ENCODE results near the gene MEST.
"Not testable (repeated sequence)": the region's sequence is repeated elsewhere in the genome, so short reads cannot be mapped to it uniquely, and the experiment has no call there.

MEST gene

GRCh38 chr7:130486114-130486953 is 5.6 kb upstream of the MEST start:
- peak; percentile 63 for DNase-seq

- DNase-seq, result no peak
Observed at GRCh38 chr7:130486954-130487436, 4.9 kb upstream of the MEST start.

DNA sequence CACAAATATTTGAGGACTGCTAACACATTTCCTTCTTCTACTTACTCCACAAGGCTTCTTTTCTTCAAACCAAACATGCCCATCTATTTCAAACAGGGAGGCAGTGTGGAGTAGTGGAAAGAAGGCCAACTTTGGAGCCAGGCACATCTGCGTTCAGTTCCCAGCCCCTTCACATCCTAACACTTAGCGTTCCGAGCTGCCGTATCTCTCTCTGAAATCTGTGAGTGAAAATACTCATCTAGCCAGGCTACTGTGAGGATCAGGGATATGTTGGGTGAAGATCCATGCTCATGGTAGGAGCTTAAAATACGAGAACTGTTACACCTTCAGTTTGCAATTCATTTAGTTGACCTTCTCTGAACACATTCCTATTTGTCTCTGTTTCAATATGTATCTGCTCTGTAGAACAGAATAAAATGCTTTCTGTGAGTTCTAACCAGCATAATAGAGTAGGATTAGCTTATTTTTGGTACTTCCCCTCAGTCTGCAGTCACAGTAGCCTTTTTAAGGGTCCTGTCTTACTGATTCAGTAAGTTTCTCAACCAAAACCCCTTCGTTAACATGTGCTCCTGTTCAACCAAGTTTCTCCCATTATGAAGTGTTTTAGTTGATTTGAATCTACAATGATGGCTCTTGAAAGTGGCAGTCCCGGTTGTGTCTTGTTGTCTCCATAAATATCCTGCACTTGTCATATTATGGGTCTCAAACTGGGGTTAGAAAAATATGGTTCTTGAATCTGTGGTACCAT is 3.3 kb upstream of the MEST start:
- no peak for DNase-seq

DNA sequence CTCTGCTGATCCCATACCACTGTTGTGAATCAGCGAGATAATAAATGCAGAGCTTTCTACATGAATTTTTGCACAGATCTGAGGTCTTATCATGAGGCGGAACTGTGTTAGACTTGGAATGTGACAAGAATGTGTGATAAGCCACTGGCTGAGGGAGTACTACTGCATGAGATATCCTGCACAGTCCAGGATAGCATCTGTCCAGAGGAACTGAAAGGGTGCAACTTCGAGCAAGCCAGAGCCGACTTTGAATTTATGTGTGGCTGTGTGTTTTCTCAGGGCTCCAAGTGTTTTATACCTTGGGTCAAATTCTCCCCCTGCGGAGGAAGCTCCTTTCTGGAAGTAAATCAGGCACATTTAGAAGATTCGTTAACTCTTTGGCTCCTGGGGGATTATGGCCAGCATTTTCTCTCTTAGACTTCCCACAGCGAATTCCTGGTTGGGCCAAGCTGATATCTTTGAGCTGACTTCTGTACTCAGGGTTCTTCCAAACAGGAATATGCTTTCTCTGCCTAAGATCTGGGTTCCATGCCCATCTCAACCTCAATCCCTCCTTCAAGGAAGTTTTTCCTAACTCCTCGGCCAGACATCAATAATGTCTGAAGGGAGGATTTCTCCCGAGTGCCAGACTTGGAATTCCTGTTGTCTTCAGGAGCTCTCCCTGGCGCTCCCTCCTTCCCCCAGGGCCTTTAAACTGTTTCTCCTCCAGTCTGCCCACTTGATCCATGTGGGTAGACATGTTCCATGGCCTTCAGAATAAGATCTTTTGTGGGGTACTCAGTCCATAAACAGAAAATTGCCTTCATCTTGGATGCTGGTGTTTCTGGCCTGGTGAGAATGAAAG is 2.5 kb upstream of the MEST start:
- no peak for DNase-seq

GRCh38 chr7:130490311-130490791 is 1.5 kb upstream of the MEST start:
- DNase-seq, result no peak

DNA sequence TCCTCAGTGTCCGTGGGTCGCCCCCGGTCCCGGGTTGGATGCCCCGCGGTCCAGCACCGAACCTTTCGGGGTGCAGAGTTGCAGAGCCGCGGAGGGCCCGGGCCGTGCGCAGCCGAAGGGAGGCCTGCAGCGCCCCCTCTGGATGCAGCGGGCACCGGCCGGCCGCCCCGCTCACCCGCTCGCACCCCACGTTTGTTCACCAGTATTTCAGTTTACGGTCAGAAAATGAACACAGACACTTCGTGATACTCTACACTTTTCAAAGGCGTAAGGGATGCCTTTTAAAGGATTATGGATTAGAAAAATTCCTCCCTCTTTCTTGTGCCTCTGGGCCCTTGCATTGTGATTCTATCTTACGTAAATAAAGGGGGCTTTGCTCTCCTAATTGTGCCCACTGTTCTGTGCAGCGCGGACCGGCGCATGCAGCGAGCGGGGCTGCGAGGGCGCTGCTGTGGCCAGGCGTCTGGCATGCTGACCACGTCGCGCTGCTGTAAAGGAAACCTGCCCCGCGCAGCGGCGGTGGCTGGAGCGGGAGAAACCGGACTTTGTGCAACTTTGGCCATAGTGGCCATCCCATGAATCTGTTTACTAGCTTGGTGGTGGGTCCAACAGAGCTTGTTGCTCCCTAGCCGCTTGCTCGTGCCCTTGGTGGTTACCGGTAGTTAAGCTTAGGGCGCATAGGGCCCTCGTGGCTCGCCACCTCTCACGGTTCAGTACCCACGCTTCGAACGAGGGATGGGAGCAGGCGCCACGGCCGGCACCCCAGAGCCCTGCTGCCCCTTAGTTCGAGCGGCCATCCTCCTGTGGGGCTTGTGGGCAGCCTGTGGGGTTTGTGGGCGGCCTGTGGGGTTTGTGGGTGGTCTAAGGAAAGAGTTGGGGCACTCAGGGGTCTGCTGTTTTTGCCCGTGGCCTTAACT is 739 bp upstream of the MEST start:
- DNase-seq, result peak; percentile 22

DNA sequence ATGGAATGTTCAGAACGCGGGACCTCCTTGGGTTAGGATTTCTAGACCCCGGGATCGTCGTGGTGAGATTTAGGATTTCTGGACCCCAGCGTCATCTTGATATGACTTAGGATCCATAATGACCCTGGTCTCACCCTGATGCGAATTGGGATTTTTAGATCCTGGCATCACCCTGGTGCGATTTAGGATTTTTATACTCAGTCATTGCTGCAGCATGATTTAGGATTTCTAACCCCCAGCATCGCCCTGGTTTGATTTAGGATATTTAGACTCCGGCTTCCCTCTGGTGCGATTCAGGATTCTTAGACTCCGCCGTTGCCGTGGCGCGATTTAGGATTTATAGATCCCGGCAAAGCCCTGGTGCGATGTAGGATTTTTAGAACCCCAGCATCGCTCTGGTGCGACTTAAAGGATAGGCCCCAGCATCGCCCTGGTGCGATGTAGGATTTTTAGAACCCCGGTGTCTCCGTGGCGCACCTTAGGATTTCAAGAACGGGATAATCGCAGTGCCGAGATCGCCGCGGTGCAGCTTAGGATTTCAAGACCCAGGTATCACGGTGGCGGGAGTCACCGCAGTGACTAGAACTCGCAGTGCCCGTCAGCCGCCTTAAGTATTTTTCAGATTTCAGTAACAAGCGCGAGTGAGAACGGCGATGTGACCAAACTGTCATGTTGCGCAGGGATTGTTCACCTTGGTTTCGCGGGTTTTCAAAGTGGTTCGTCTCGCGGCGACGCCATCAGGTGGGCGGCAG is 814 bp downstream of the MEST start:
- DNase-seq, result no peak

DNA sequence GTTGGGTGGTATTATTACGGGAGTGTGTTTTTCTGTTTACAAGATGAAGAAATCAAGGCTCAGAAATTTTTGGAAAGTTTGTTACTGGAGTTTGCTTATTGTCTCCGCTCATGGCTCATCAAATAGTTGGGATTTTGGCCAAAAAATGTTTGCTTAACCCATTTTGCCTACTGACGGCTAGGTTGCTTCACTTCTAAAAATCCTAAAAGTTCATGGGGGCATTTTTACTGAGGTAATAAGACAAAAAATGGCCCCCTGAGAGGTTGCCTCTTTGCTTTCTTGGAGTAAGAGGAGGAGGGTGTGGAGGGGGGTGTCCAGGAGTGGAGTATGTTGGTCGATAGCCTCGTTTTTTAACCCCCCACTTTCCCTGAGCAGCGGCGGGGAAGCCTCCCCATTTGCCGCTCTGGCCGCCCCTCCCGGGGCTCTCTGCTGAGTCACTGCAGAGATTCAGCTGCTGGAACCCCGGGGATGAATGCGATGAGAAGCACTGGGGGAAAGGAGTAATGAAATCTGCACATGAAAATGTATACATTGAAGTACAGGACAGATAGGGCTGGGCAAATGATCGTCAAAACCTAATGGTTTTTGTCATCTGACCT is 1.5 kb downstream of the MEST start:
- no peak for DNase-seq

GRCh38 chr7:130494431-130494858 is 2.6 kb downstream of the MEST start:
- no peak for DNase-seq

- no peak for DNase-seq
Observed at GRCh38 chr7:130500463-130500862, 8.6 kb downstream of the MEST start.

DNA sequence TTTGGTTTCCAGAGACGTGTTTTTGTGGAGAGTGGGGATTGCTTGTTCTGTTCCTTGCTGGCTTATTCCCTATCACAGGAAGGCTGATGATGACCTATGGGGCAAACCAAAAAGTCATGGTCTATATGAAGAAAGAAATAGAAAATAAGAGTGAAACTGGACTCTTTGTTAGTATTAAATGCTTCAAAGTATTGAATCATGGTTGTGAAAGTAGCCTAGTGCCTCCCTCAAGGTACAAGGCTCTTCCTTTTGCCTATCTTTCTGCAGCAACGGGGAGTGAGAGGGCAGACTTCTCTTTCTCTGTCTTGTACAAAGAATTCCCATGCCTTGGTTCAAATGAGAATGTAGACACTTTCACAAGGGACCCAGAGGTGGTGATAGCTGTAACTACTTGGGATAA is 9.0 kb downstream of the MEST start:
- no peak for DNase-seq

- no peak for DNase-seq
Observed at GRCh38 chr7:130505753-130506152, 13.9 kb downstream of the MEST start.

GRCh38 chr7:130506358-130506757 is 14.5 kb downstream of the MEST start:
- DNase-seq, result no peak

GRCh38 chr7:130512038-130512437 is 20.2 kb downstream of the MEST start:
- not testable (repeated sequence) for DNase-seq

- DNase-seq, result no peak
Observed at GRCh38 chr7:130513447-130513846, 21.6 kb downstream of the MEST start.

- no peak for DNase-seq
Observed at GRCh38 chr7:130515315-130516040, 23.6 kb downstream of the MEST start.

DNA sequence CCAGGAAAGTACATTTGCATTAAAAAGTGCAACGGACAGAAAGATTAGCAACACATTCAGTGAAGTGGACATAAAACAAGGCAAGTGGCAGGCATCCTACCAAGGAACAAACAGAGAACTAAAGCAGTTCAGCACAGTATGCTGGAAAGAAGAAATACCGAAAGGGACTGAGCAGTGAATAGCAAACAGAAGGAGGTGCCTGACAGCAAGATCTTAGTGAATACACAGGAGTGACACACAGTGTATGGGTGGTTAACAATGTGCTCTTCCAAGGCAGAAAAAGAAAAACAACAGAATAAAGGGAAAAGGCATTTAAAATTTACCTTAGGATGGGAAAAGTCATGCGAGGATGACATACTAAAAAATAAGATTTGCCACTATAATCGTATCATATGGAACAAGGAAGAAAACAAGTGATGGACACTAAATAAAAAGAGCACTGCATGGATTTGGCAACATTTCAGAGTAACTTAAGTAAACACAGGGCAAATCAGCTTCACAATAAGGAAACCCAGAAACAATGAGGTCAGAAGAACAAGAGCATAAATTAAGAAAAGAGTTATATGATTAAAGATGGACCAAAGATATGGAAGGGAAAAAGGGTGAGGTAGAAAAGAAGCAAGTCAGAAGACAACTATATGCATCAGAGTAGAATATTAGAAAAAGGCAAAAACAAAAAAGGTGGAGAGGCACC is 29.5 kb downstream of the MEST start:
- no peak for DNase-seq

- not testable (repeated sequence) for DNase-seq
Observed at GRCh38 chr7:130523519-130524125, 31.7 kb downstream of the MEST start.

- DNase-seq, result no peak
Observed at GRCh38 chr7:130524628-130525027, 32.7 kb downstream of the MEST start.
